Measurements from ENCODE around the gene VRK2.
"Not testable (repeated sequence)": the region's sequence is repeated elsewhere in the genome, so short reads cannot be mapped to it uniquely, and the experiment has no call there.

The VRK2 gene

DNA sequence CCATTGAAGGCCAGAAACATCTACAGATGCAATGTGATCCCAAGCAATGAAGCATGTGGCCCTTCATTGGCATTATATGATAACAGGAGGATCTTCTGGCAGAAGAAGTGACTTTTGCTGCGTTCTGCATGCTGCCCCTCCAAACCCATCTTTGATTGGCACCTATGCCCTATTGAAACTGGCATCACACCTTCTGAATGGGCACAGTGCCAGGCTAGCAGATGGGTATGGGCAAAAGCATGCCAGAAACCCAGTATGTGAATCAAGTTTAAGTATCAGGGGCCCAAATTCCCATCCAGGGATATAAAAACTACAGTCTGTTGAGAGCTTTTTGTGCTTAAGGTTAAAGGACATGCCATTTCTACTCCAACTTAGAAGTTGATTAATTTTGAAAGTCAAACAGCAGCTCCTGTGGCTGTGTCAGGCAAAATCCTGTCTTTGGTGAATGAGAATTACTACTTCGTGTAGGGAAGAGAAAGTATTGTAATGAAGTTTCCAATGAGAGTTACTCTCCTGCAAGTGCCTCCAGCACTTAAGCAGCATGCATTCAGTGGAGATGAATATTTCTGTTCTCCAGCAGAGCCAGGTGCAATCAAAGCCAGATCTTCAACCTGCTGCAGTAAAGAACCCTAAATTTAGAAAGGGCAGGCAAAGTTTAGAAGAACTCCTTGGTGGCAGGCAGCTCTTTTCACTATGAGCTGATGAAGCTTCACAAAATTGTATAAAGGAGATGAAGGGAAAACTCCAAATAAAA is 8.6 kb downstream of the VRK2 start:
- DNase-seq (ENCODE audit: low read depth): no peak

DNA sequence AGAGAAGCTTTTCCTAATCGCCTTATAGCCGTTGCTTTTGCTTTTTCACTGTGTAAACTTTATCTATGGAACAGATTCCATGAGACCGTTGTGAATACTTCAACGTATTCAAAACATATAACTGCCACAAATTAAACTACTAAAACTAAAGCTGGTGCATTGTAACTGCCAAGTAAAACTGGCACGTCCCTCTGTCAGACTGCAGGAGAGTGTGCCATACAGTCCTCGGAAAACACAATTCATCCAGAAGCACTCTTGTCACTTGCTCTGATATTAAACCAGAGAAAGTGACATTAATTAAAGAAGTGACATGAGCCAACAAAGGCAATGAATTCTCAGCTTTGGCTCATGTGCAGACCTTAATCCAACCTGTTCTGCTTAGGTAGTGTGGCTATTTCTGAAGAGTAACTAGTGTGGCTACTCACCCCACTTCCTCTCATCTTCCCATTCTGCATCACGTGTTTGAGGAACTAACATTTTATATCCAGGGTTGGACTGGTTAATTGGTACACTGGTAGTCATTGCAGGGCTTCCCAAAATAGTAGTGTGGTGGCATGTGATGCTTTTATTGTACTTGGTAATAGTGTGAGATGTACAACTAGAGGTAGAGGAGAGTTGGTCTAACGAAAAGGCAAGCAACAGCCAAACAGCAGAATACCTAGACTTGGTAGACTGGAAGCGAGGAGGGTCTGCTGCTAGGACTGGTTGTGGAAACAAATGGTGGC is 9.7 kb downstream of the VRK2 start:
- DNase-seq (ENCODE audit: low read depth): no peak

DNA sequence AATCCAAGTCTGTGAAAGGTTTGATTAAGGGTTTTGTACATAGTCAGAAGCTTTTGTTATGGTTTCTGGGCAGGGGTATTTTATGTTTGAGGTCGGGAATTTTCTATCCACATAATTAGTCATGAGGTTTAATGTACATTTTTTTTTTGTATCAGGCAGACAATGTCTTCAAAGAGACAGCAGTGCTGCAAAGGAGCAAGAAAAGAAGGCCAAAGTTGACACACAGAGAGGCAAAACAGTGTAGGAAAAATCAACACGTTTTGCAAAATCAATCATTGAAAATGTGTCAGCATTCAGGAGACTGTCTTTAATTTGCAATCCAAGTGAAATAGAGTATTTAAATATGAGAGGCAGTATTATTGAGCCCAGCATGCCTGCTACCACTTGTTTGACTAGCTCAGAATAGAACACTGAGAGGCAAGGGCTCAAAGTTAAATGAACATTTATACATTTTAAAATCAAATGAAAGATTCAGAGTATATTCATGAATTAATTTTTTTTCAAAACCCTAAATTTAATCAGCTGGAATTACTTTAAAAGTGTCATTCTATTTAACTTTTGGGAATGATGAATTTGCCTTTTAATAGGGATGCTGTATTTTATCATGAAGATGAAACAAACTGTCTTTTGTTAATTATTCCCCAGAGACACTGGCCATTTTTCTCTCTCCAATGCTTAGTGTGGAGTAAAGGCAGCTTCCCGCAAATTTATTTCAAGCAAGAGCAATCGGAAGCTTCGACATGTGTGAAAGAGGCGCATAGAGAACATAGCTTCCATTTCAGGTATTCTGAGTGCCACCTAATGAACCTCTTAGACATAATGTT is 11.3 kb downstream of the VRK2 start:
- no peak for DNase-seq (ENCODE audit: low read depth)

DNA sequence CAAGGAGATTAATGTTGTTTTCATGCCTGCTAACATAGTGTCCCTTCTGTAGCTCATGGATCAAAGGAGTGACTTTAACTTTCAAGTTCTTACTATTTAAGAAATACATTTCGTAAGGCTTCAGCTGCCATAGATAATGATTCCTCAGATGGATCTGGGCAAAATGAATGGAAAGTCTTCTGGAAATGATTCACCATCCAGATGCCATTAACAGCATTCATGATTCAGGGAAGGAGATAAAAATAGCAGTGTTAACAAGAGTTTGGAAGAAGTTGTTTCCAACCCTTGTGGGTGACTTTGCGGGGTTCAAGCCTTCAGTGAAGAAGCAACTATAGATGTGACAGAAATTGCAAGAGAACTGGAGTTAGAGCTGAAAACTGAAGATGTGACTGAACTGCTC is 17.0 kb downstream of the VRK2 start:
- no peak for DNase-seq (ENCODE audit: low read depth)

DNA sequence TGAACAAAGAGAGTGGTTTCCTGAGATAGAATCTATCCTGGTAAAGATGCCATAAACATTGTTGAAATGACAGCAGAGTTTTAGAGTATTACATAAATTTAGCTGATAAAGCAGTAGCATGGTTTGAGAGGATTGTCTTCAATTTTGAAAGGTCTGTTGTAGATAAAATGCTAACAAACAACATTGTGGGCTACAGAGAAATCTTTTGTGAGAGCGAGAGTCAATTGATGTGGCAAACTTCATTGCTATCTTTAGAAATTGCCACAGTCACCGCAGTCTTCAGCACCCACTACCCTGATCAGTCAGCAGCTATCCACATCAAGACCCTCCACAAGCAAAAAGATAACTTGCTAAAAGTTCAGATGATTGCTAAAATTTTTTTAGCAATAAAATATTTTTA is 17.5 kb downstream of the VRK2 start:
- no peak for DNase-seq (ENCODE audit: low read depth)

DNA sequence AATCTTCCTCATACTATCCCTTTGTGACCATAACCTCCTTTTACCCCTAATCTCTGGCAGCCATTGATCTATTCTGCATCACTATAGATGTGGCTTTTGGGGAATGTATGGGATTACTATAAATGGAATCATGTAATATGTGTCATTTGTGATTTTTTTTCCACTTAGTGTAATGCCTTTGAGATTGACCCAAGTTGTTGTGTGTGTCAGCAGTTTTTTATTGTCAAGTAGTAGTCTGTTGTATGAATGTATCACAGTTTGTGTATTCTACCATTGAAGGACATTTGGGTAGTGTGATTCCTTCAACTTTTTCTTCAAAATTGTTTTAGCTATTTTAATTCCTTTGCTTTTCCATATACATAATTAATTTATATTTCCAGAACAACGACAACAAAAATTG is 18.6 kb downstream of the VRK2 start:
- DNase-seq (ENCODE audit: low read depth): no peak

DNA sequence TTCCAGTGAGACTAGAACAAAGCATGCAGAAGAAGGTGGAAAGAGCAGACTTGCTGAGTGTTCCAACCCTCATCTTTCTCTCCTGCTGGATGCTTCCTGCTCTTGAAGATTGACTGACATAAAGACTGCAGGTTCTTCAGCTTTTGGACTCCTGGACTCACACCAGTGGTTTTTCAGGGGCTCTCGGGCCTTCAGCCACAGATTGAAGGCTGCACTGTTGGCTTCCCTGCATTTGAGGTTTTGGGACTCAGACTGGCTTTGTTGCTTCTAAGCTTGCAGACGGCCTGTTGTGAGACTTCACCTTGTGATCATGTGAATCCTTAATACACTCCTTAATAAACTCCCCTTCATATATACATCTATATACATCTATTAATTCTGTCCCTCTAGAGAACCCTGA is 20.4 kb downstream of the VRK2 start:
- DNase-seq (ENCODE audit: low read depth): no peak

DNA sequence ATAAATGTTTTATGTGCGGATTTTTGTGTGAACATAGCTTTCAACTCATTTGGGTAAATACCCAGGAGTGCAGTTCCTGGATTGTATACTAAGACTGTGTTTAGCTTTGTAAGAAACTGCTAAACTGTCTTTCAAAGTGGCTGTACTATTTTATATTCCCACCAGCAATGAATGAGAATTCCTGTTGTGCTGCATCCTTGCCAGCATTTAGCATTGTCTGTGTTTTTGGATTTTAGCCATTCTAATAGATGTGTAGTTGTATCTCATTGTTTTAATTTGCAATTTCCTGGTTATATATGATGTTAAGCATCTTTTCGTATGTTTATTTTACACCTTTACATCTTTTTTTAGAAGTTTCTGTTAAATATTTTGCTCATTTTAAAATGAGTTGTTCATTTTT is 24.2 kb downstream of the VRK2 start:
- no peak for DNase-seq (ENCODE audit: low read depth)

DNA sequence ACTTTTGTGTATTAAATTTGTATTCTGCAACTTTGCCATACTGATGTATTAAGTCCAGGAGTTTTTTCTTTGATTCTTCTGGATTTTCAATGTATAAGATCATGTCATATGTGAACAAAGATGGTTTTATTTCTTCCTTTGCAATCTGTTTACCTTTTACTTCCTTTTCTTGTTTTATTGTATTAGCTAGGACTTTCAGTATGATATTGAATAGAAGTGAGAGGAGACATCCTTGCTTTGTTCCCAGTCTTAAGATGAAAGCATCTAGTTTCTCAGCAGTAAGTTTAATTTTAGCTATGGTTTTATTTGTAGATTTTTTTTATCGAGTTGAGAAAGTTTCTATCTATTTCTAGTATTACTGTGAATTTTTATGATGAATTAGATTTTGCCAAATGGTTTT is 25.5 kb downstream of the VRK2 start:
- DNase-seq (ENCODE audit: low read depth): no peak

DNA sequence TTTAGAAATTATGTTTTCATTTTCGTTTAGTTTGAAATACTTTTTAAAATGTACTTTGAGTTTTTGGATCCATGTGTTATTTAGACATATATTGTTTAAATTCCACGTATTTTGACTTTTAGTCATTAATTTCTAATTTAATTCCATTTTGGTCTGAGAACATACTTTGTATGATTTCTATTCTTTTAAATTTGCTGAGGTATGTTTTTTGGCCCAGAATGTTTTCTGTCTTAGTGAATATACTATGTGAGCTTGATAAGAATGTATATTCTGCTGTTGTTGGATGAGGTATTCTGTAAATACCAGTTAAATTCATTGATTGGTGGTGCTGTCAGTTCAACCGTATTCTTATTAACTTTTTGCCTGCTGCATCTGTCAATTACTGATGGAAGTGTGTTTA is 26.4 kb downstream of the VRK2 start:
- DNase-seq (ENCODE audit: low read depth): no peak

DNA sequence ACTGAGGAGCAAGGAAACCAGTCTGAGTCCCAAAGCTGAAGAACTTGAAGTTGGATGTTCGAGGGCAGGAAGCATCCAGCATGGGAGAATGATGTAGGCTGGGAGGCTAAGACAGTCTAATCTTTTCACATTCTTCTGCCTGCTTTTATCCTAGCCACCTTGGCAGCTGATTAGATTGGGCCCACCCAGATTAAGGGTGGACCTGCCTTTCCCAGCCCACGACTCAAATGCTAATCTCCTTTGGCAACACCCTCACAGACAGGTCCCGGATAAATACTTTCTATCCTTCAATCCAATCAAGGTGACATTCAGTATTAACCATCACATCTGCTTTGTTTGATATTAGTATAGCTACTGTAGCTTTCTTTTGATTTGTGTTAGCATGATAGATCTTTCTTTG is 27.1 kb downstream of the VRK2 start:
- no peak for DNase-seq (ENCODE audit: low read depth)

DNA sequence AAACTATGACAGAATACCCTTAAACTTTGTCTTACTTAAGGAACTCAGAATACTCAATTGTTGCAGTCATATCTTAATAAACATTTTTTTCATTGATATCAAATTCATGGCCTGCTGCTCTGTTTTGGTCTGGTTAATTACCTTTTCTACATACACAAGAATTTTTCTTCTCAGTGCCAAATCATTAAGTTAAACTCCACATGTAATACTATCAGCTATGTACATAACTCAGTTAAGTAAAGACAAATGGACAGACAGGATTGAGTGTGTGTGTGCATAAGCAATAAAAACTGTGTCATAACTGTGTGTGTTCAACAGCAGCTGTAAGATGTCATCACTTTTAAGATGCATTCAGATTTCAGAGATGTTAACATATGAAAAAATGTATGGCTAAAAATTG is 34.4 kb downstream of the VRK2 start:
- no peak for DNase-seq (ENCODE audit: low read depth)

DNA sequence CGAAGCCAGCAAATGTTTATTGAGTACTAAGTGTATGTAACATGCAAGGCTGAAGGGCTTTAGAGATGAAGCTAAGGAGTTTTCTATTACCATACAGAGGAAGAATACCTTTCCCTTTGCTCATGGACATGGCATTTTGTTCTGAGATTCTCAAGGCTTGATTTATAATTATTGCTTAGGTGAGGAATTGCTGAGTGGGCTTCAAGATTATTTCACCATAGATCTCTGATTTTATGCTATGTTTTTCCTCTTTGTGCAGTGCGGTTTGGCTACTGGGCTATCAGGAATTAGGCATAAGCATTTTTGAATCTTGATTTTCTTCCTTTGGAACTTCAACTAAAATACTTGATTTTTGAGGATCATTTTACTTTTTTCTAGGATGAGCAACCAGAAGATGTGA is 42.5 kb downstream of the VRK2 start:
- DNase-seq (ENCODE audit: low read depth): no peak

DNA sequence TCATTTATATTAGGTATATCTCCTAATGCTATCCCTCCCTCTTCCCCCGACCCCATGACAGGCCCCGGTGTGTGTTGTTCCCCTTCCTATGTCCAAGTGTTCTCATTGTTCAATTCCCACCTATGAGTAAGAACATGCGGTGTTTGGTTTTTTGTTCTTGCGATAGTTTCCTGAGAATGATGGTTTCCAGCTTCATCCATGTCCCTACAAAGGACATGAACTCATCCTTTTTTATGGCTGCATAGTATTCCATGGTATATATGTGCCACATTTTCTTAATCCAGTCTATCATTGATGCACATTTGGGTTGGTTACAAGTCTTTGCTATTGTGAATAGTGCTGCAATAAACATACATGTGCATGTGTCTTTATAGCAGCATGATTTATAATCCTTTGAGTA is 46.2 kb downstream of the VRK2 start:
- DNase-seq (ENCODE audit: low read depth): not testable (repeated sequence)

DNA sequence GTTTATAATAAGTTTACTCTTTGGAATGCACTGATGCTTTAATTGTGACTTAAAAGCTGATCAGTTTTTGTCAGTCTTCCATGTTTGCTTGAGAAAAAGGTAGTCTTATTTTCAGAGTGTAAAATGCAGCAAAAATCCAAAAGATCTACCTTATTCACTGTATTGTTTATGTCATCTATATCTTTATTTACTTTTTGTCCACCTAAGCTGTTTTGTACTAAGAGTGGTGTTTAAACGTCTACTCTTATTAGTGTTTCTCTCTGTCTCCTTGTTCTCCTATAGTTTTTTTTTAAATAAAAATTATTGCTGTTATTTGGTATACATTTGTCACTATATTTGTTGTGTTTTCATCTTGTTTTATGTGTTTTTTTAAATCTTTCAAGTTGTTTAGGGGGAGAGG is 50.4 kb downstream of the VRK2 start:
- DNase-seq (ENCODE audit: low read depth): no peak

DNA sequence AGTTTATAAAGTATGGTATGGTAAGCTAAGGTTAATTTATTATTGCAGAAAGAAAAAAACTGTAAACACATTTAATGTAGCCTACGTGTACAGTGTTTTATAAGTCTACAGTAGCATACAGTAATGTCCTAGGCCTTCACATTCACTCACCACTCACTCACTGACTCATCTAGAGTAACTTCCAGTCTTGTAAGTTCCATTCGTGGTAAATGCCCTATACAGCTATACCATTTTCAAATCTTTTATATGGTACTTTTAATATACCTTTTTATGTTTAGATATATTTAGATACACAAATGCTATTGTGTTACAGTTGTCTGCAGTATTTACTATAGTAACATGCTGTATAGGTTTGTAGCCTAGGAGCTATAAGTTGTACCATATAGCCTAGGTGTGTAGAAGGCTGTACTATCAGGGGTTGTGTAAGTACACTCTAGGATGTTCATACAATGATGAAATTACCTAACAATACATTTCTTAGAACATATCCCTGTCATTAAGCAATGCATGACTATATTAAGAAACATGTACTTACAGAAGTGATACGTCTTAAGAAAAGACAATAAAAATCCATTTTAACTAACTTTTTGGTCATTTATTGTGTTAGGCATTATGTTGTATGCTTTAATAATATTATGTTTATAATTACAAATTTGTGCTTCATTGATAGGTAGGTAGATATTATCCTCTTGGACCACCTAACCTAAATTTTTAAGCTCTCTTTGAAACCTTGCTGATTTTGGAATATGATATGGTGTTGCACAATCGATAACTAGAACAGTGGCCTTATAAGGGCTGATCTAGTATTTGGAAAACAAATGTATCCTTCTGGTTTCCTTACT is 51.9 kb downstream of the VRK2 start:
- no peak for DNase-seq (ENCODE audit: low read depth)

DNA sequence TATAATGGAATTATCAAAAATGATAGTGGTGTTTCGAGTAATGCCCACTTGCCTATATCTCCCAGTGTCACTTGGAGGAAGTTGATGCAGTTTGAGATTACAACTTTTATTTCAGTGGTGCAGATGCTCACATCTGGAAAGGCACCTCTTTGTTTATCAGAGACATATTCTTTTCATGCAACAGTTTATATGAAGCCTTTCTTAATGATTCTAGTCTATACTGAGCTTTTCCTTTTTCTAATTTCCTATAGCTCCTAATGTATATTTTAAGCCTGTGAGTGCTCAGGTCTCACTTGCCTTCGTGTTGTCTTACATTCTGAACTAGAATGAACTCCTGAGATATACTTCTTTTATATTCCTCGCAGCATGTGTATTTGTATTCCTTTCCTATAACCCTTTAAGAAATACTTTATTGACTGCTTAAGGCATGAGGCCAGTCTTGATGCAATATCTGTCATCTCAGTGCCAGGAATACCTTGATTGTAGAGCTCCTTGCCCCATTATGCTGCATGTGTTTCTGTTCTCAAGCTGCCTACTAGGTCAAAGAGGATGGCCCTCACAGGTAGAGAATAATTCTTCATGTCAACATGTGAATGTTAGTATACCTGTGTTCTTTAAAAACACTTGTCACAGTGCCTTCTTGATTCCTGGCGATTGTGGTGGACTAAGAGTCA is 52.6 kb downstream of the VRK2 start:
- no peak for DNase-seq (ENCODE audit: low read depth)

DNA sequence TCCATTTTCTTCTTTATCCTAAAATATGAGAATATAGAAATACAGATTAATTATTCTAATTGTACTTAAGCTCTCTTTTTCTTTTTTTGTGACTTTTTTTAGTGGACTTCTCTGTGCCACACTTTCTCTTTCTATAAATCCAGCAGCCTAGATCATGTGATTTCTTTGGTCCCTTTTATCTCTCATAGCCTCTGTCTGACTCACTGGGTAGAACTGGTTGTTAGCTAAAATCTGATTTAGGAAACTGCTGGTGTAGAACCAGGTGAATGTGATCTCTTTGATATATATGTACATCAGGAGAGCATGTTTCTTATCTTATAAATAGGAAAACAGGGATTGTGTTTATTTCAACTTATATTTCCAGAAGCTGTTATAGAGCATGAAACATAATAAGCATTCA is 54.9 kb downstream of the VRK2 start:
- no peak for DNase-seq (ENCODE audit: low read depth)

DNA sequence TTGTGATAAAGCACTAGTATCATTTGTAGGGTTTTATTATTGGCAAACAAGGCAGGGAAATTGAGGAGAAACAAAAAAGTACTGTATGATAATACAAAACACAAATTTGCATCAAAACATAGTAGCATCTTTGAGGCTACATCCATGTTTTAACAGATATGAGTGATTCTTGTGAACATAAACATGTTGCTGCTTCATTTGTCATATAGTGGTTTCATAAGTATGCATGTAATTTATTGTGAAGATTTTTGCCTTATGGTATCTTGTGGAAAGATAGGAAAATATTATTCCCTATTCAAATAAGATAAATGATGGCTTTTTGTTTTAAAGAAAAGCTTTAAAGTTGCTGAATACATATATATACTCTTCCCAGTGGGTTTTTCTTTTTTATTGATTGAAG is 60.3 kb downstream of the VRK2 start:
- DNase-seq (ENCODE audit: low read depth): no peak

DNA sequence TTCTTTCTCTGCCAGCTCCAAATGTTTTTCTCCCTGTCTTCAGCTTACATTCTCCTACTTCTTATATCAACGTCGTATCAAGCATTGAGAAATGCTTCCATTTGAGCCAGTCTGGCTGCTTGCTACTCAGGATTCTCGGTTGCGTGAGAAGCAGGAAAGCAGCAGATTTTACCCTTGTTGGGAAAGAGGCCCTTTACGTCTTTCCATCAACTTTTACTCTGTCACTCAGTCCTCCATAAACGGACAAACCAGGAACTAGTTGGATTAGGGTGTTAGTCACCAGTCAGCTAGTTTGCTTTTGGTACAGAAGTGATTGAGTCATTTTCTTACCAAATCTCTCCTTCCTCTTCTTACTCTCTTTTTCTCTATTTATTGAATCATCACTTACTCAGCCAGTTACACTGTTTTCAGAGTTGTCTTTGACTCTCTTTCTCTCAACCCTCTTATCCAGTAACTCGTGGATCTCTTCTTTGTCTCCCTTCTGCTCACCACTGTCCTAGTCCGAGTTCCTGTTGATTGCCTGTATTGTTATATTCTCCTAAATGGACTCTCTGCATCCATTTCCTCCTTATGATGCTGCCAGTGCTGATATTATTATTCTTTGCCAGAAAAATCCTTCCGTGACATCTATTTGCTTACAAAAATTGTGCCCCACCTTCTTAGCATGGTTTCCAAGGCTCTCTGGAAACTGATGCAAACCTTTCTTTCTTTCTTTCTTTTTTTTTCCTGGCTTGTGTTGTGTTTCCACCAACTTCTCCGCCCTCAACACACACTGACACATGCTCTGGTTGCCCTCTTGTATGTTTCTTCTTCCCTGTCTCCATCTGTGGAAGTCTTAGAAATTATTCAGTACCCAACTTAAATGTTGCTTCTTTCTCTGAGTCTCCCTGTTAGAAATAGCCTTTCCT is 61.5 kb downstream of the VRK2 start:
- peak; percentile 59 for DNase-seq (ENCODE audit: low read depth)
